B cell (primary cell): ENCODE results near the gene NTRK2. TPM values are rescaled to one million over a fixed set of nuclear protein-coding genes. Genes with fewer than 3 reads are reported as not detected.

Experiments
- ATAC-seq: fragments of 200-7000 bp; cut with Tn5 transposase; one replicate; pipeline ENCODE4 v1.10.0; 2021; ENCODE audit warnings: low read depth, mild to moderate bottlenecking, moderate number of reproducible peaks, moderate library complexity
- CTCF ChIA-PET: fragments of 350-600 bp; sonication (Branson Sonifier 250); formaldehyde crosslinking; loops from one replicate; lab custom pipeline; 2021; ENCODE audit warnings: antibody characterized with exemption, inconsistent platforms; lab: Charles Lee
- POLR2A ChIA-PET: fragments of 350-600 bp; sonication (Branson Sonifier 250); formaldehyde crosslinking; loops from one replicate; lab custom pipeline; 2021; ENCODE audit warnings: antibody characterized with exemption; lab: Charles Lee
- DNase-seq: peaks from one replicate; pipeline ENCODE4 v3.0.0; 2013
- H2AFZ ChIP-seq: 2 replicates; pipeline ENCODE4 v1.6.1; 2012; ENCODE audit warnings: mild to moderate bottlenecking, low read depth, low read length; ENCODE audit not compliant: insufficient read depth, poor library complexity, severe bottlenecking
- H3K27ac ChIP-seq, 2 donors: 1 replicate in 1 of 2; 2 replicates in 1 of 2; pipeline ENCODE4 v1.5.1; 2012 to 2013; ENCODE audit warnings: low read length in 2 of 2, mild to moderate bottlenecking in 2 of 2, moderate library complexity in 1 of 2
- H3K27me3 ChIP-seq, 4 experiments: fragments of 200-600 bp in 1 of 4; sonication (generic) in 1 of 4; replicated peaks in 1 of 4; 1 replicate in 2 of 4; 2 replicates in 2 of 4; pipeline versions ENCODE4 v1.6.1 to v1.7.0; 2013 to 2016; ENCODE audit warnings: low read length in 3 of 4, mild to moderate bottlenecking in 2 of 4, mixed read lengths in 1 of 4, moderate library complexity in 1 of 4; ENCODE audit not compliant: insufficient read depth in 4 of 4, control insufficient read depth in 3 of 4; ENCODE audit errors: control extremely low read depth in 1 of 4
- H3K36me3 ChIP-seq, 2 experiments: replicated peaks in 1 of 2; 1 replicate in 1 of 2; 2 replicates in 1 of 2; pipeline versions ENCODE4 v1.6.1 to v1.7.1; 2013; ENCODE audit warnings: low read length in 1 of 2; ENCODE audit not compliant: insufficient read depth in 2 of 2, control insufficient read depth in 1 of 2; ENCODE audit errors: control extremely low read depth in 1 of 2, extremely low read depth in 1 of 2
- H3K4me1 ChIP-seq, 2 donors: fragments of 200-600 bp in 1 of 2; sonication (generic) in 1 of 2; 1 replicate in 1 of 2; 2 replicates in 1 of 2; pipeline versions ENCODE4 v1.5.1 to v1.6.1; 2013 to 2017; ENCODE audit warnings: low read length in 2 of 2; ENCODE audit not compliant: control insufficient read depth in 2 of 2, insufficient read depth in 2 of 2
- H3K4me2 ChIP-seq: replicated peaks from 2 replicates; pipeline ENCODE3; 2012; ENCODE audit warnings: mild to moderate bottlenecking, low read depth, low read length; ENCODE audit not compliant: poor library complexity, severe bottlenecking
- H3K4me3 ChIP-seq, 5 experiments: fragments of 200-600 bp in 1 of 5; sonication (generic) in 1 of 5; 1 replicate in 3 of 5; 2 replicates in 2 of 5; pipeline versions ENCODE4 v1.5.1 to v1.7.0; 2011 to 2016; ENCODE audit warnings: low read length in 4 of 5, mild to moderate bottlenecking in 4 of 5, low read depth in 2 of 5, control low read depth in 1 of 5, moderate library complexity in 1 of 5; ENCODE audit not compliant: insufficient read depth in 1 of 5; ENCODE audit errors: control extremely low read depth in 1 of 5, extremely low read depth in 1 of 5
- H3K79me2 ChIP-seq: fragments of 200-600 bp; sonication (generic); one replicate; pipeline ENCODE4 v1.6.0; 2016; ENCODE audit warnings: low read length; ENCODE audit not compliant: control insufficient read depth, insufficient read depth
- H3K9ac ChIP-seq: fragments of 200-600 bp; sonication (generic); 2 replicates; pipeline ENCODE4 v1.6.1; 2017; ENCODE audit warnings: mild to moderate bottlenecking, low read length, moderate library complexity
- H3K9me3 ChIP-seq, 3 donors: one replicate each; pipeline versions ENCODE4 v1.6.1 to v1.7.1; 2013; ENCODE audit warnings: low read length in 2 of 3; ENCODE audit not compliant: control insufficient read depth in 2 of 3, insufficient read depth in 1 of 3; ENCODE audit errors: control extremely low read depth in 1 of 3
- H4K20me1 ChIP-seq: 2 replicates; pipeline ENCODE4 v1.6.0; 2012; ENCODE audit warnings: mild to moderate bottlenecking, low read length; ENCODE audit not compliant: insufficient read depth, control insufficient read depth, poor library complexity, severe bottlenecking
- H3K27ac Mint-ChIP-seq: one replicate; pipeline ENCODE4 v1.8.0; 2021; ENCODE audit warnings: mixed read lengths
- H3K27me3 Mint-ChIP-seq: one replicate; pipeline ENCODE4 v1.8.0; 2021; ENCODE audit warnings: mixed read lengths
- H3K4me1 Mint-ChIP-seq: one replicate; pipeline ENCODE4 v1.8.0; 2021; ENCODE audit warnings: mixed read lengths
- H3K4me3 Mint-ChIP-seq: one replicate; pipeline ENCODE4 v1.8.0; 2021; ENCODE audit warnings: mixed read lengths
- H3K9me3 Mint-ChIP-seq: one replicate; pipeline ENCODE4 v1.8.0; 2022; ENCODE audit warnings: mixed read lengths; ENCODE audit not compliant: insufficient read depth
- CTCF ChIP-seq: fragments of 200-600 bp; IDR thresholded peaks from one replicate; pipeline ENCODE4 v1.8.0; 2022; ENCODE audit warnings: antibody characterized with exemption, mild to moderate bottlenecking
- EZH2 ChIP-seq: IDR thresholded peaks from 2 replicates; pipeline ENCODE4 v1.6.1; 2012; ENCODE audit warnings: borderline replicate concordance, low read depth, mild to moderate bottlenecking, moderate library complexity, low read length; ENCODE audit not compliant: insufficient read depth, poor library complexity, severe bottlenecking
- WGBS: methylation state at CpG from one replicate; pipeline ENCODE4 v1.1.5; 2013; ENCODE audit warnings: missing lambda C conversion rate; ENCODE audit not compliant: insufficient coverage; 5-methylcytosine and 5-hydroxymethylcytosine counted together
- intact Hi-C: fragments of 100-400 bp; cut with micrococcal nuclease; formaldehyde crosslinking; loops from one replicate; pipeline ENCODE4 v1.10.0; 2022
- polyA plus RNA-seq: library from polyadenylated mRNA; depleted of rRNA; stranded (reverse); fragments of >200 nt; gene quantifications from 2 replicates; pipeline ENCODE4 v1.2.3, GENCODE V29; 2012
- total RNA-seq, 2 donors: library from RNA; stranded (reverse); fragments of 120-200 nt in 1 of 2; gene quantifications; 1 replicate in 1 of 2; 2 replicates in 1 of 2; pipeline versions ENCODE4 v1.2.3 to v1.2.4, GENCODE V29; 2013 to 2022

Gene NTRK2
- total and polyA plus RNA-seq, 2 donors (not counting 1 experiment from before 2014, with no cell fraction given), result 0.03 to 0.10 TPM

GRCh38 chr9:84694248-84694647 is 24.7 kb downstream of the NTRK2 start:
- Mint-ChIP-seq H3K27ac (no peak overlapping the region), H3K27me3 (no peaks in the 10 kb centered on the region), H3K4me1 (no peaks in the 10 kb centered on the region), H3K9me3 (no peaks in the 10 kb centered on the region), H3K4me3 (no peak overlapping the region)
- Histone ChIP-seq H3K4me1 (no peaks in the 10 kb centered on the region), H3K9ac (no peak overlapping the region), H2AFZ (no peak overlapping the region), H3K79me2 (no peaks in the 10 kb centered on the region), H3K9me3 (no peaks in the 10 kb centered on the region), H3K27me3 (no peaks in the 10 kb centered on the region), H3K27ac (no peak overlapping the region), H3K4me3 (no peak overlapping the region), H4K20me1 (no peaks in the 10 kb centered on the region), H3K36me3 (no peaks in the 10 kb centered on the region), H3K4me2 (no peak overlapping the region)
- no peak for TF ChIP-seq EZH2
- DNase-seq (no peak), ATAC-seq (no peak)
- intact Hi-C loops, result no loop called here
- 71% methylated on average over 3 of the region's 3 CpGs for WGBS
- ChIA-PET POLR2A (no interaction called here), CTCF (no interaction called here)

GRCh38 chr9:84697042-84697441 is 27.5 kb downstream of the NTRK2 start:
- Histone ChIP-seq H3K27me3 (no peaks in the 10 kb centered on the region), H3K4me1 (no peaks in the 10 kb centered on the region), H3K36me3 (no peaks in the 10 kb centered on the region), H3K4me2 (no peak overlapping the region), H2AFZ (no peak overlapping the region), H3K9me3 (no peaks in the 10 kb centered on the region), H4K20me1 (no peaks in the 10 kb centered on the region), H3K9ac (no peak overlapping the region), H3K4me3 (no peak overlapping the region), H3K79me2 (no peaks in the 10 kb centered on the region), H3K27ac (no peak overlapping the region)
- Mint-ChIP-seq H3K9me3 (no peaks in the 10 kb centered on the region), H3K4me1 (no peaks in the 10 kb centered on the region), H3K27ac (no peak overlapping the region), H3K4me3 (no peak overlapping the region), H3K27me3 (no peaks in the 10 kb centered on the region)
- intact Hi-C loops, result no loop called here
- ATAC-seq (no peak), DNase-seq (peak; percentile 4)
- no peak for TF ChIP-seq EZH2
- TF ChIP-seq CTCF, result no peak
- CTCF ChIA-PET, result interaction anchor here (0.9 to 1.0 kb wide), 2 partner anchors 58 to 83 kb away, joined by 3 to 4 read pairs; no protein-coding TSS in a partner anchor
- POLR2A ChIA-PET, result no interaction called here
- 87% methylated on average over 7 of the region's 8 CpGs for WGBS
